Measurements from ENCODE around the gene GTF2E1.
A peak's percentile ranks its signal among the peaks of the same experiment; 100 is the strongest.
"Not testable (repeated sequence)": the region's sequence is repeated elsewhere in the genome, so short reads cannot be mapped to it uniquely, and the experiment has no call there.

The GTF2E1 gene

GRCh38 chr3:120742198-120742848 lies at the start of gene GTF2E1, which contains the start of gene RABL3:
Gene GTF2E1, plus strand, starts transcription at chr3:120742744. Its CDS starts 7,809 bp downstream, at chr3:120750553.
Gene RABL3, minus strand, starts transcription at chr3:120742516. Its CDS starts 9 bp downstream, at chr3:120742507.
- peak; percentile 100 for DNase-seq (ENCODE audit: low read depth)

DNA sequence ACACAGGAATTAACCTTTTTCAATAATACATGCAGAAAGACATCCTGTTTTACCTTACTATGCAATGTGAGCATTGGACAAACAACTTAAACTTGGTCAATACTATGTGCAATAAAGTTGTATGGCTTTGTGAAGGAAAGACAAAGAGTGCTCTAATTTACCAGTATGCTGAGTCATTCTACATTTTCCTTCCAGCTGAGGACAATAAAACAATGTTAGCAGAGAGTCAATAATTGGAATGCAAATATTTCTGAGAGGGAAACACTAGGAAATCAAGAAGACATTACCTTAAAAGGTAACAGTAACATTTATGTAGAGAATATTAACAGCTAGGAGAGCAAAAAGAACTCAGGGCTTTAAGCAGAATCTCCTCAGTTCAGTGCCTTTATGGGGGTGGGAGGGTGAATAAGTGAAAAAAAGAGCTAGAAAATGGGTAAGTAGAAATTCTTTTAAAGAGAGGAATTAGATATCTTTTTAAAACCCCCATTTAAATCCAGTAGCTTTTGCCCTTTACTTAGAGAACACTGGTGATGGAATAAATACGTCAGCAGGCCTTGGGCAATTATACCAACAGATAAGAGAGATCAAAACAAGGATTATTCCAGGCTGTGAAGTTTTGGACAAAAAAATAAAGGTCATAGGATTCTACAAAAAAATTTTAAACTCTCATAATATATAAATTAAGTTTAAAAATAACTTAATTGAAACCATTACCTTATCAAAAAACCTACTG lies 48.9 kb upstream of the GTF2E1 start:
- peak; percentile 32 for DNase-seq (ENCODE audit: low read depth)

- DNase-seq (ENCODE audit: low read depth), result no peak
These were observed 43.2 kb upstream of the GTF2E1 start for GRCh38 chr3:120699333-120699732.

GRCh38 chr3:120705884-120706582 lies 36.5 kb upstream of the GTF2E1 start:
- DNase-seq (ENCODE audit: low read depth), result no peak

- no peak for DNase-seq (ENCODE audit: low read depth)
These were observed 35.6 kb upstream of the GTF2E1 start for GRCh38 chr3:120706950-120707349.

DNA sequence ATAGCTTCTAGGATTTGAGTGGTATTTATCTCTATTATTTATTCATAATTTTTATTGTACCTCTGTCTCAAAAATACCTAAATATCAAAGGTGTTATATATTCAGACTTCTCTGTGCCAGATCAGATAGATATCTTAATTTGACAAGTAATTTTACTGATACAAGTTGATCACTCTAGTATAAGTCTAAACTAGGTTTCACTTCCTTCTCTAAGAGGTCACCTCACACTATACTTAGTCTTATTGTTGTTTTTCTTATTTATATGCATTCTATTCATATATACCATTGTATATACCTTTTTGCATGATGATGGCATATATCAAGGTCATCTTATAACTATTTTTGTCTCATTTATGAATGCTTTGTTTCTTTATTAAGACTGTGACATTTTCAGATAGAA lies 34.1 kb upstream of the GTF2E1 start:
- no peak for DNase-seq (ENCODE audit: low read depth)

DNA sequence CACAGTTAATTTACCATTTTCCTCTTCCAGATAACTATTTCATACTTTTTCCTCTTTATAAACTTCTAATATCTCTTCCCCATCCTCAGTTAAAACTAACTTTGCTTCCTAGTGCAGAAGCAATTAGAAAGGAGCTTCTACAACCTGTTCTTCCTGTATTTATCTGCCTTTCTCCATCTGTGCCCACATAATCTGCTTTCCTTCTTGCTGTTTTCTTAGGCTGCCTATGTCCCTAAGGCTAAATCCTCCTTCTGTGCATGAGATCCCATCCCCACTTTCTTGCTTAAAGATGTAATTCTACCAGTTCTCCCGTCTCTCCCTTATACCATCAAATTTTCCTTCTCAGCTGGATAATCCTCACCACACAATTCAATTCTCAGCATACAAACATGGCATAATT lies 32.2 kb upstream of the GTF2E1 start:
- DNase-seq (ENCODE audit: low read depth), result no peak

DNA sequence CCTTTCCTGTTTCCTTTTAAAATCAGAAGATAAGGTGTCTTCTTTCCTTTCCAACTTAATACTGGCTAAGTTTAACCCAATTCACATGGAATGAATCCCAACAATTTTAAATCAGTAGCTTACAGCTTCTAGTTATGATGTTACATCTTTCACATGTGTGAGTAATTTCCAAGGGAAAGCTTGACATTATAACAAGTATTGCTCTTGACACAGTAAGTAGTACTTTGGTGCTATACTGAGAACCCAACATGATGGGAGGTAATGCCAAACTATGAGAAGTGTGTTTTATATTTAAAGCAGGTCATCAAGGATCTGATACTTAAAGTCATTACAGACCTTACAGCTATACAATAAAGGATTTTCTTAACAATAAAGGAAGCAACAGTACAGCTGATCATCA lies 29.3 kb upstream of the GTF2E1 start:
- DNase-seq (ENCODE audit: low read depth), result no peak

DNA sequence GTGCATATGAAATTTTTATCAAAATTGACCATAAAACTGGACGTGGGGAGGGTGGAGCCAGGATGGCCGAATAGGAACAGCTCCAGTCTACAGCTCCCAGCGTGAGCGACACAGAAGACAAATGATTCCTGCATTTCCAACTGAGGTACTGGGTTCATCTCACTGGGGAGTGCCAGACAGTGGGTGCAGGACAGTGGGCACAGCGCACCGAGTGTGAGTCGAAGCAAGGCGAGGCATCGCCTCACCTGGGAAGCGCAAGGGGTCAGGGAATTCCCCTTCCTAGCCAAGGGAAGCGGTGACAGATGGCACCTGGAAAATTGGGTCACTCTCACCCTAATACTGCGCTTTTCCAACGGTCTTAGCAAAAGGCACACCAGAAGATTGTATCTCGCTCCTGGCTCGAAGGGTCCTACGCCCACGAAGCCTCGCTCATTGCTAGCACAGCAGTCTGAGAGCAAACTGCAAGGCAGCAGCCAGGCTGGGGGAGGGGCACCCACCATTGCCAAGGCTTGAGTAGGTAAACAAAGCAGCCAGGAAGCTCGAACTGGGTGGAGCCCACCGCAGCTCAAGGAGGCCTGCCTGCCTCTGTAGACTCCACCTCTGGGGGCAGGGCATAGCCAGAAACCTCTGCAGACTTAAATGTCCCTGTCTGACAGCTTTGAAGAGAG lies 23.2 kb upstream of the GTF2E1 start:
- not testable (repeated sequence) for DNase-seq (ENCODE audit: low read depth)

GRCh38 chr3:120726791-120727190 lies 15.8 kb upstream of the GTF2E1 start:
- DNase-seq (ENCODE audit: low read depth), result peak; percentile 6

- DNase-seq (ENCODE audit: low read depth), result no peak
These were observed 11.7 kb upstream of the GTF2E1 start for GRCh38 chr3:120730576-120731542.

GRCh38 chr3:120738006-120738405 lies 4.5 kb upstream of the GTF2E1 start:
- DNase-seq (ENCODE audit: low read depth), result not testable (repeated sequence)

GRCh38 chr3:120741320-120741719 lies 1.2 kb upstream of the GTF2E1 start:
- DNase-seq (ENCODE audit: low read depth), result no peak

DNA sequence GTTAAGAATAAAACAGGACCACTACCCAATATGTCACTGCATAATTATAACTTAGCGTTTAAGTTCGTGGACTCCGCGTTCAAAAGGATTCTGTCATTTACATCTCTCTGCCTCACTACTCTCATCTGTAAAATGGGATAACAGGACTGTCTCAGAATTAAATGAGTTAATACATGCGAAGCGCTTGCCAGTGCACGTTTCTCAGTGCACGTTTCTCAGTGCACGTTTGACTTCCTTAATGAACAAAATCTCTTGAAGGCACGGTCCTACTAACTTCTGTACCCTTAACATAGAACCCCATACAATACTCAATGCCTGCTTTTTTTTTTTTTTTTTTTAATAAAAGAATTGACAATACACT lies 727 bp upstream of the GTF2E1 start:
- peak; percentile 54 for DNase-seq (ENCODE audit: low read depth)

DNA sequence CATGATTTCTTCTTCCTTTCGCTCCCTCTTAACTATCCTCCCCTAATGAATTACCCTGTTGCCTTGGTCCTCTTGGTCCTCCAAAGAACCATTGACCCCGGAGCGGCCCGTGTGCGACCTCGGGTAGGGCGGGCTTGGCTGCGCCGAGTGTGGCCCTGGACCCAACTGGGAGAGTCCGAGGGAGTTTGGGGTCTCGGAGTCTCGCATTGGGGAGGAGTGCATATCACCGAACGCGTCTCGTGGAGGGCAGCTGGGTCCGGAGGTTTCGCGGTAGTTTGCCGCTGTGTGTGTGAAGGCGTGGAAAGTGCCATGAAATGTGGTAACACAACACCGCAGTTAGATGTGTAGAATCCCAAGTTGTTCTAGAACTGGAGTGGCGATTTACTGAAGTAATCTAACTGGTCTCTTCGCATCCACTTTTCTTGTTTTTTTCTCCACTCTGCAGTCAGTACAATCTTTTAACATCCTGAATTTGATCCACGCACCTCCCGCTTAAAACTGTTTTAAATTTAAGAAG lies 363 bp downstream of the GTF2E1 start:
- peak; percentile 48 for DNase-seq (ENCODE audit: low read depth)

DNA sequence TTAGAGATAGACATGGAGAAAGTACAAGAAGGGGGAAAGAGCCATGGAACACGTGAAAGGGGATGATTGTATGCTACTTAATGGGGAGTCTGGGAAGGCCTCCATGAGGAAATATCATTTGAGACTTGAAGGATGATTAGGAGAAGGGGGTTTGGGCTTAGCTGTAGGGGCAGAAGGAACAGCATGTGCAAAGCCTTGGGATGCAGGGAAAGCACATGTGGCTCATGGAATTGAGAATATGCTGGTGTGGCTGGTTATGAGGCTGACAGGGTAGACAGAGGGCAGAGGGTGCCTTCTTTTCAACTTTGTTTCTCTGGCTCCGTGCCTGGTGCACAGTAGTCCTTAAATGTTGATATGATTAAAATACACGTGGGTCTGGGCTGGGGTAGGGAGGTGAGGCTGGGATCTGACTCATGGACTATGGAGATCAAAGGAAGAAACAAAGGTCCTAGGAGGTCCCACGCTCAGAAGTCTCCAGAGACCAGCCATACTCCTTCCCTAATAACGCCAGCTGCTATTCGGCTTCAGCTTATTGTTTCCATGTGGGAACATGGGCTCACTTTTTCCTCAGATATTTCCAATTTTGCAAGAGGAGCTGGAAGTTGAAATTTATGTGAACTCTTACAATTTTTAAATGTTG lies 1.1 kb downstream of the GTF2E1 start:
- DNase-seq (ENCODE audit: low read depth), result peak; percentile 33

DNA sequence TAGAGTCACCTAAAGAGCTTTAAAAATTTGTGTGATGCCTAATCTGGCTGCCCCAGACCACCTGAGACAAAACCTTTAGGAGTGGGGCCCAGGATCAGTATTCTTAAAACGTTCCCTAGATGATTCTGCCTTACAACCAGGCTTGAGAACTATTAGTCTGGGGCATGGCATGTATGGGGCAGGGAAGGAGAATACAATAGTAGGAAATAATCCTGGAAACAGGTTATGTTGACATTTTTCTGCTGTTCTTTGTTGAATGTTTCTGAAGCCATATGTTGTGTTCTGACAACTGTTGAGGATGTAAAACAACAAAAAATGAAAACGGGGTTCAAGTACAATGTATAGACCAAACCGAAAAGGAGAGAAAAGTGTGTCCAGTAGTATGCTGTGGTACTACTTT lies 2.9 kb downstream of the GTF2E1 start:
- no peak for DNase-seq (ENCODE audit: low read depth)

DNA sequence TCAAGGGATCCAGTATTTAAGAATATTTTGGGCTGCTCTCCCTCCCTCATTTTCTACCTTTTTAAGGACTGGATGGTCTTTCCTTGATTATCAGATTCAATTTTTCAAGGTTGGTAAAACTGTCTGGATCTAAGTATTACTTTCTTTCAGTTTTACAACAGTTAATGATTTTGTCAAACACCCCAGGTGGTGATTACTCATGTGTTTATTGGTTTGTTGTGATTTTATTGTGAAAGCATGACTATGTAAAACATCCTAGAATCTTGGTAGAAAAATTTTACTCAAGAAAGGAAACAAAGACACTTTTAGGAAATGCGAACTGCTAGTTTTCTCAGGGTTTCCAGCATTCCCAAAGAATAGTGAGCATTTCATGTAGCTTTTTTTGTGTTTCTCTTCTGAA lies 7.3 kb downstream of the GTF2E1 start:
- DNase-seq (ENCODE audit: low read depth), result no peak

DNA sequence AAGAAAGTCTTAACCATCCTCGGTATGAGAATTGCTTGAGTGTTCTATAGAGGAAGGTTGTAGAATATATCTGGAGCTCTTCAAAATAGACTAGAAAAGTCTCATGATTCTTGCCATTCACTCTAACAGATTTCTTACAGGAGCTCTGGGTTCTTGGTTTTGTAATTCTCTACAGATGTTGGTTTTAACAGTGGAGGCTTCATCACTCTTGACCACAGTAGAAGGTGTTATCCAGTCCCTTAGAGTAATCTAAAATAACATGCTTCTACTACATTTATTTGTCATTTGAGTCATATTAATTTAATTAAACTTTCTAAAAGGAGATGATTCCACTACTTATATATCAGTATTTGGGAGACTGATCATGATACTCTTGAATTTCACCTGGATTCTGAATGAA lies 9.7 kb downstream of the GTF2E1 start:
- DNase-seq (ENCODE audit: low read depth), result no peak

DNA sequence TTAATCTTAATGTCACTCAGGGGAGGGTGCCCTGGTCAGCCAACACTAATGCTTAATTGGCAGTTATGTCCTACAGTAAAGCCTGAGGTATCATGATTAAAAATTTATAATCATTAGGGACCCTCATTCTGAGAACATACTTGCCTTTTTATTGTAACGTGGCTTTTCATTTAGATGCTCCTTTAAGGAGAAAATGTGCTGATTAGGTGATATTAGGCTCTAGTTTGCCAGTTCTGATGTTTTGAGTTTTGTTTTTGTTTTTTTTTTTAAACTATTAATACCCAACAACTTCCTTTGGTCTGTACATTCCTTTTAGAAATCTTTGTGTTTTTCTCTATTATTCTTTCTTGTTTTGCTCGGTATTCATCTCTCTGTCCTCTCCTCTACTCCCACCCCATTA lies 10.3 kb downstream of the GTF2E1 start:
- no peak for DNase-seq (ENCODE audit: low read depth)

- DNase-seq (ENCODE audit: low read depth), result no peak
These were observed 11.3 kb downstream of the GTF2E1 start for GRCh38 chr3:120753810-120754209.
